Heart right ventricle (tissue), 16 donors: Measurements from ENCODE around the gene RBMY1D. TPM values are rescaled to one million over a fixed set of nuclear protein-coding genes. Genes with fewer than 3 reads are reported as not detected.
"Not testable (repeated sequence)": the region's sequence is repeated elsewhere in the genome, so short reads cannot be mapped to it uniquely, and the experiment has no call there.

Experiments used
- ATAC-seq, 8 donors: fragments of 200-7000 bp; cut with Tn5 transposase; one replicate each; pipeline ENCODE4 v1.9.1; 2020; ENCODE audit warnings: mild to moderate bottlenecking in 8 of 8, moderate library complexity in 8 of 8, moderate number of reproducible peaks in 1 of 8
- DNase-seq, 2 donors: peaks; one replicate each; pipeline ENCODE4 v3.0.0-alpha.2; 2020
- H3K27ac ChIP-seq, 10 donors: fragments of 200-600 bp; sonication (generic) in 2 of 10; one replicate each; pipeline versions ENCODE4 v1.5.0 to v1.8.0; 2020 to 2022; ENCODE audit warnings: mild to moderate bottlenecking in 3 of 10
- H3K27me3 ChIP-seq, 7 donors: fragments of 200-600 bp; one replicate each; pipeline ENCODE4 v1.8.0; 2021 to 2022; ENCODE audit warnings: mild to moderate bottlenecking in 2 of 7
- H3K36me3 ChIP-seq, 9 donors: fragments of 200-600 bp; sonication (generic) in 1 of 9; one replicate each; pipeline versions ENCODE4 v1.5.0 to v1.8.0; 2020 to 2022; ENCODE audit warnings: mild to moderate bottlenecking in 2 of 9
- H3K4me1 ChIP-seq, 9 donors: fragments of 200-600 bp; sonication (generic) in 1 of 9; one replicate each; pipeline versions ENCODE4 v1.5.0 to v1.8.0; 2020 to 2022; ENCODE audit warnings: mild to moderate bottlenecking in 4 of 9
- H3K4me3 ChIP-seq, 10 donors: fragments of 200-600 bp; sonication (generic) in 2 of 10; one replicate each; pipeline versions ENCODE4 v1.5.0 to v1.8.0; 2020 to 2022; ENCODE audit warnings: mild to moderate bottlenecking in 7 of 10, moderate library complexity in 2 of 10
- H3K9me3 ChIP-seq, 11 donors: fragments of 200-600 bp in 10 of 11; sonication (generic) in 2 of 11; one replicate each; pipeline versions ENCODE4 v1.5.0 to v1.8.0; 2013 to 2022; ENCODE audit warnings: mild to moderate bottlenecking in 2 of 11, control low read depth in 1 of 11, moderate library complexity in 1 of 11
- CTCF ChIP-seq, 9 donors: fragments of 200-600 bp; sonication (generic) in 2 of 9; IDR thresholded peaks; one replicate each; pipeline versions ENCODE4 v1.5.0 to v1.8.0; 2021 to 2022; ENCODE audit warnings: antibody characterized with exemption in 9 of 9, mild to moderate bottlenecking in 5 of 9, moderate library complexity in 1 of 9
- WGBS, 2 donors: extraction: QIAGEN DNeasy Blood & Tissue Kit; methylation state at CpG; one replicate each; pipeline ENCODE4 v1.1.7; 2013; ENCODE audit warnings: inconsistent platforms in 1 of 2; 5-methylcytosine and 5-hydroxymethylcytosine counted together
- intact Hi-C, 10 donors: fragments of 100-400 bp; cut with DNase I; formaldehyde crosslinking; loops; one replicate each; pipeline versions ENCODE4 v1.11.1 to v1.14.2; 2022
- long read RNA-seq, 3 donors: library from polyadenylated mRNA; unstranded; transcript quantifications; one replicate each; pipeline ENCODE4 v2.0.0, GENCODE V29; 2020 to 2021
- polyA plus RNA-seq, 2 donors: library from polyadenylated mRNA; stranded (reverse); fragments of 200-250 nt; gene quantifications; one replicate each; pipeline ENCODE4 v1.2.3, GENCODE V29; 2013
- total RNA-seq, 10 donors: library from RNA; stranded (reverse); fragmentation: NEBNext Ultra II Directional in 3 of 10; extraction: Animal tissue kit (Norgen Biotek cat#: 25700) in 3 of 10; gene quantifications; one replicate each; pipeline versions ENCODE4 v1.2.1 to v1.2.4, GENCODE V29; 2021 to 2023
- donor health status: Arrhythmogenic right ventricular cardiomyopathy.
- donor health status: ischemic (EF 13 %, LVEDD 7.1; RV severe dilation, severe dysfunction).
- donor health status: healthy with polysubstance abuse.
- donor health status: DM: no; HTN: yes; CAD: no.
- donor health status: DM: no; HTN: no; CAD: no.
- donor health status: ischemic (EF 25% LVEDD 6.9; RV normal size, moderate dysfunction).
- donor health status: ischemic (EF 25% LVEDD 5.7; RV mildly dilated, moderate dysfunction).
- donor health status: healthy.
- donor health status: DM: yes; HTN: yes; CAD: no.
- donor health status: Ischemic cardiomyopathy.
- donor health status: ischemic (EF 35%, LVEDD 5.7; RV mildly dilated, moderate dysfunction).
- donor health status: nonischemic (EF 11% LVEDD 7.7; RV severe dilation, severe dysfunction).
- donor health status: DM: yes; HTN: yes; CAD: no.
- donor health status: PGD.
- donor health status: ischemic (EF 29% LVEDD 5.4; RV normal size, mild dysfunction).
- donor health status: nonischemic (EF 23%, LVEDD 6.1; RV moderate dilation, normal function).

The RBMY1D gene
- total RNA-seq (not detected), polyA plus RNA-seq (not detected)
- long read RNA-seq, donor 1 = 0 reads
- long read RNA-seq, donor 2 = 0 reads
- long read RNA-seq, donor 3 = 0 reads

GRCh38 chrY:21894426-21894825, at the start of gene RBMY1D:
Gene RBMY1D, minus strand, starts transcription at chrY:21894526. Its CDS starts 2,013 bp downstream, at chrY:21892513.
- H3K27ac ChIP-seq, H3K36me3 ChIP-seq, H3K9me3 ChIP-seq, intact Hi-C loops, ATAC-seq, H3K27me3 ChIP-seq, H3K4me3 ChIP-seq, DNase-seq, H3K4me1 ChIP-seq: not testable (repeated sequence)
- WGBS, 2 donors = no CpG with 5 or more reads among the region's 28 CpGs

GRCh38 chrY:21917932-21918331, 23.6 kb upstream of the RBMY1D start, which contains the start of gene RBMY1E:
Gene RBMY1E, minus strand, starts transcription at chrY:21918032. Its CDS starts 1,978 bp downstream, at chrY:21916054.
- H3K27me3 ChIP-seq, DNase-seq, intact Hi-C loops, ATAC-seq, H3K4me3 ChIP-seq, H3K4me1 ChIP-seq, H3K27ac ChIP-seq, H3K9me3 ChIP-seq, H3K36me3 ChIP-seq: not testable (repeated sequence)
- WGBS, 2 donors = no CpG with 5 or more reads among the region's 29 CpGs

GRCh38 chrY:21869407-21870076, 24.8 kb downstream of the RBMY1D start:
- H3K27ac ChIP-seq, H3K4me1 ChIP-seq, H3K36me3 ChIP-seq, H3K9me3 ChIP-seq, intact Hi-C loops, ATAC-seq, H3K4me3 ChIP-seq, H3K27me3 ChIP-seq, DNase-seq: not testable (repeated sequence)
- WGBS, 2 donors = no CpG with 5 or more reads among the region's 5 CpGs

- intact Hi-C loops = no loop called here
- H3K36me3 ChIP-seq = no peaks in the 10 kb centered on the region
- no peaks in the 10 kb centered on the region for H3K9me3 ChIP-seq
- no peaks in the 10 kb centered on the region for H3K27me3 ChIP-seq
- 37 to 38% methylated on average over 3 of the region's 3 CpGs for WGBS, 2 donors
- peaks cover 0 to 7% (median 0%) of the 10 kb centered on the region in 9 donors for H3K4me1 ChIP-seq
- DNase-seq = no peak
- no peak overlapping the region for H3K27ac ChIP-seq
- ATAC-seq = no peak
- TF ChIP-seq CTCF (IDR thresholded peaks at IDR 0.05) = no peak
- no peak overlapping the region for H3K4me3 ChIP-seq
Observed at GRCh38 chrY:21845481-21845880, 48.8 kb downstream of the RBMY1D start.

GRCh38 chrY:21842090-21842489, 52.2 kb downstream of the RBMY1D start:
- no peak for TF ChIP-seq CTCF (IDR thresholded peaks at IDR 0.05)
- peak; percentile 28 to 50 for DNase-seq
- intact Hi-C loops = no loop called here

GRCh38 chrY:21839489-21839888, 54.8 kb downstream of the RBMY1D start:
- intact Hi-C loops = no loop called here
- DNase-seq (peak; percentile 36 to 38), ATAC-seq (peak in 5 of 8 donors; percentile 36 to 74 (median 69))
- no peak overlapping the region for H3K4me3 ChIP-seq
- H3K27ac ChIP-seq = peak overlapping the region in 3 of 10 donors; percentile 31 to 50 (median 41)
- no peaks in the 10 kb centered on the region for H3K27me3 ChIP-seq
- H3K36me3 ChIP-seq = no peaks in the 10 kb centered on the region
- no peak for TF ChIP-seq CTCF (IDR thresholded peaks at IDR 0.05)
- H3K9me3 ChIP-seq = no peaks in the 10 kb centered on the region
- WGBS, 2 donors = 30 to 42% methylated on average over 5 of the region's 5 CpGs
- peaks cover 0 to 15% (median 0%) of the 10 kb centered on the region in 9 donors for H3K4me1 ChIP-seq

More at GRCh38 chrY:21842090-21842489, 52.2 kb downstream of the RBMY1D start:
- H3K27ac ChIP-seq = peak overlapping the region in 2 of 10 donors; percentile 53 to 60
- no peaks in the 10 kb centered on the region for H3K27me3 ChIP-seq
- H3K36me3 ChIP-seq = no peaks in the 10 kb centered on the region
- H3K9me3 ChIP-seq = no peaks in the 10 kb centered on the region
- WGBS, 2 donors = 46 to 67% methylated on average over 4 of the region's 4 CpGs
- ATAC-seq = peak in 5 of 8 donors; percentile 71 to 97 (median 92)
- H3K4me3 ChIP-seq = no peak overlapping the region
- H3K4me1 ChIP-seq = peaks cover 0 to 15% (median 0%) of the 10 kb centered on the region in 9 donors
